GM12878 (cell line): ENCODE data around the gene RUFY3. TPM values are rescaled to one million over a fixed set of nuclear protein-coding genes. Genes with fewer than 3 reads are reported as not detected.

Experiments
- ATAC-seq: fragments of 200-7000 bp; cut with Tn5 transposase; 3 replicates; pipeline ENCODE4 v1.9.1; 2020; ENCODE audit warnings: mild to moderate bottlenecking, moderate library complexity
- BruUV-seq: library from RNA; stranded (reverse); fragments of 400-500 nt; replicated peaks from 2 replicates; lab custom pipeline; 2021; lab: Mats Ljungman, UMichigan
- CTCF ChIA-PET: fragments of 300-600 bp; sonication (Branson Sonifier 250); formaldehyde crosslinking; extraction: SDS; loops from one replicate; lab custom pipeline; 2021; ENCODE audit warnings: inconsistent platforms; lab: Yijun Ruan, JAX
- POLR2A ChIA-PET: fragments of 350-600 bp; formaldehyde crosslinking; extraction: SDS; loops from one replicate; lab custom pipeline; 2021; ENCODE audit warnings: inconsistent platforms; lab: Charles Lee
- RAD21 ChIA-PET: fragments of 300-600 bp; sonication (Branson Sonifier 250); formaldehyde crosslinking; loops from one replicate; lab custom pipeline; 2023; ENCODE audit warnings: antibody characterized with exemption; ENCODE audit not compliant: unreplicated experiment; lab: Charles Lee
- SMC1A ChIA-PET: fragments of 300-600 bp; sonication (Branson Sonifier 250); formaldehyde crosslinking; loops from one replicate; lab custom pipeline; 2023; ENCODE audit not compliant: unreplicated experiment, uncharacterized antibody; lab: Charles Lee
- DNase-seq: peaks from one replicate; pipeline ENCODE4 v3.0.0-alpha.2; 2011; ENCODE audit warnings: low read depth, low spot score
- FAIRE-seq: peaks from 3 replicates; lab custom pipeline; 2011; peaks lifted over from hg19 to GRCh38; lab: Jason Lieb, UNC
- H2AFZ ChIP-seq: 2 replicates; pipeline ENCODE4 v1.6.0; 2011; ENCODE audit warnings: low read depth, low read length, control low read depth; ENCODE audit not compliant: control insufficient read depth
- H3K27ac ChIP-seq: 2 replicates; pipeline ENCODE4 v1.5.1; 2011; ENCODE audit warnings: control low read depth; ENCODE audit not compliant: control insufficient read depth, insufficient read depth
- H3K27me3 ChIP-seq, 2 experiments: replicated peaks in 1 of 2; 2 replicates each; pipeline versions ENCODE4 v1.6.0 to v1.6.1; 2011; ENCODE audit warnings: low read length in 1 of 2; ENCODE audit not compliant: control insufficient read depth in 2 of 2, insufficient read depth in 2 of 2
- H3K36me3 ChIP-seq, 2 experiments: 2 replicates each; pipeline ENCODE4 v1.5.1; 2011; ENCODE audit warnings: low read length in 1 of 2; ENCODE audit not compliant: control insufficient read depth in 2 of 2, insufficient read depth in 2 of 2
- H3K4me1 ChIP-seq: 2 replicates; pipeline ENCODE4 v1.6.1; 2011; ENCODE audit warnings: mild to moderate bottlenecking, low read length, moderate library complexity, mixed read lengths; ENCODE audit not compliant: control insufficient read depth, insufficient read depth
- H3K4me2 ChIP-seq: 2 replicates; pipeline ENCODE4 v1.6.0; 2011; ENCODE audit warnings: control low read depth; ENCODE audit not compliant: control insufficient read depth, insufficient read depth
- H3K4me3 ChIP-seq: fragments of 200-600 bp; sonication (generic); 2 replicates; pipeline ENCODE4 v1.5.1; 2016
- H3K79me2 ChIP-seq: 2 replicates; pipeline ENCODE4 v1.6.0; 2011; ENCODE audit warnings: low read length; ENCODE audit not compliant: control insufficient read depth, insufficient read depth
- H3K9ac ChIP-seq: 2 replicates; pipeline ENCODE4 v1.8.0; 2011; ENCODE audit warnings: low read length, control low read depth, mixed read lengths; ENCODE audit not compliant: control insufficient read depth, insufficient read depth
- H3K9me3 ChIP-seq: replicated peaks from 3 replicates; pipeline ENCODE4 v1.5.1; 2011; ENCODE audit warnings: mild to moderate bottlenecking, low read length; ENCODE audit not compliant: control insufficient read depth, insufficient read depth
- H4K20me1 ChIP-seq: 2 replicates; pipeline ENCODE4 v1.6.0; 2011; ENCODE audit not compliant: control insufficient read depth, insufficient read depth
- BMI1 ChIP-seq: fragments of 450-650 bp; IDR thresholded peaks from 2 replicates; pipeline ENCODE4 v1.6.1; 2016; ENCODE audit warnings: mild to moderate bottlenecking, moderate library complexity, borderline replicate concordance
- EGR1 ChIP-seq, 2 experiments: IDR thresholded peaks; 1 replicate in 1 of 2; 2 replicates in 1 of 2; pipeline ENCODE4 v1.6.1; 2011 to 2012; ENCODE audit warnings: low read depth in 2 of 2, low read length in 2 of 2, borderline replicate concordance in 1 of 2, mild to moderate bottlenecking in 1 of 2, moderate library complexity in 1 of 2
- HSF1 ChIP-seq: fragments of 150-350 bp; IDR thresholded peaks from 2 replicates; pipeline ENCODE4 v1.6.1; 2014; ENCODE audit warnings: mild to moderate bottlenecking, low read depth, low read length
- KLF5 ChIP-seq: fragments of 450-650 bp; IDR thresholded peaks from 2 replicates; pipeline ENCODE4 v1.6.1; 2014; ENCODE audit warnings: mild to moderate bottlenecking; ENCODE audit not compliant: partially characterized antibody
- RAD21 ChIP-seq: IDR thresholded peaks from 2 replicates; pipeline ENCODE4 v1.6.1; 2011; ENCODE audit warnings: mild to moderate bottlenecking, low read depth, low read length, moderate library complexity; ENCODE audit not compliant: insufficient read depth
- ZBED1 ChIP-seq: IDR thresholded peaks from 2 replicates; pipeline ENCODE4 v1.6.1; 2016; ENCODE audit warnings: borderline replicate concordance
- ZNF24 ChIP-seq: fragments of 450-650 bp; IDR thresholded peaks from 2 replicates; pipeline ENCODE4 v1.6.1; 2017; ENCODE audit warnings: antibody characterized with exemption, mild to moderate bottlenecking
- WGBS: methylation state at CpG from one replicate; pipeline ENCODE4 v1.1.6; 2016; ENCODE audit warnings: low lambda C conversion rate; ENCODE audit not compliant: insufficient replicate concordance, insufficient coverage; ENCODE audit errors: missing lambda C conversion rate; 5-methylcytosine and 5-hydroxymethylcytosine counted together
- in situ Hi-C: fragments of 300-500 bp; cut with MboI; formaldehyde crosslinking; loops from 9 replicates; pipeline ENCODE4 v1.14.3; 2018; ENCODE audit warnings: mixed read lengths
- intact Hi-C: fragments of 100-400 bp; cut with micrococcal nuclease; formaldehyde crosslinking; loops from one replicate; pipeline ENCODE4 v1.14.2; 2022; ENCODE audit not compliant: unreplicated experiment
- polyA plus RNA-seq, 11 experiments: library from polyadenylated mRNA; depleted of rRNA in 4 of 11; unstranded in 6 of 11; stranded (reverse) in 5 of 11; fragments of >200 nt; fragmentation: Nextera tagmentation in 4 of 11; fragmentation: Illumina TruSeq in 1 of 11; extraction: Ambion mirVana in 4 of 11; extraction: Trizol in 1 of 11; gene quantifications; 1 replicate in 1 of 11; 2 replicates in 10 of 11; pipeline versions ENCODE4 v1.2.1 to v1.2.3, GENCODE V29; 2011 to 2016; ENCODE audit warnings: inconsistent platforms in 2 of 11, missing spikeins in 2 of 11, low read depth in 1 of 11
- total RNA-seq, 4 experiments: library from RNA; depleted of rRNA in 3 of 4; stranded (reverse); fragments of >200 nt in 3 of 4; fragmentation: Illumina TruSeq in 1 of 4; extraction: Trizol in 1 of 4; gene quantifications; 2 replicates each; pipeline versions ENCODE4 v1.2.1 to v1.2.3, GENCODE V29; 2013 to 2021

The RUFY3 gene
- total and polyA plus RNA-seq, 10 of the 15 experiments (the other 5 are each of a cell fraction or from before 2014, with no cell fraction given) = 5.1 to 28.3 (median 13.1) TPM

GRCh38 chr4:70841951-70842350 lies 120.2 kb downstream of the RUFY3 start:
- Histone ChIP-seq H3K27me3 (no peaks in the 10 kb centered on the region), H3K9ac (no peak overlapping the region), H3K27ac (no peak overlapping the region), H3K4me2 (no peak overlapping the region), H3K79me2 (peaks cover 24% of the 10 kb centered on the region), H3K4me3 (no peak overlapping the region), H3K4me1 (peaks cover 14% of the 10 kb centered on the region), H3K36me3 (no peaks in the 10 kb centered on the region), H2AFZ (no peak overlapping the region), H4K20me1 (no peaks in the 10 kb centered on the region), H3K9me3 (no peaks in the 10 kb centered on the region)
- TF ChIP-seq ZBED1 (no peak), HSF1 (no peak), EGR1 (IDR thresholded peaks at IDR 0.05; ENCODE audit: borderline replicate concordance in 1 of 2, low read depth in 2 of 2, low read length in 2 of 2) (no peak), ZNF24 (no peak), KLF5 (no peak), RAD21 (no peak), BMI1 (no peak)
- DNase-seq (no peak), FAIRE-seq (no peak), ATAC-seq (no peak)
- RAD21 ChIA-PET = interaction anchor here (1.8 kb wide), 1 partner anchor 168 kb away, joined by 4 read pairs; no protein-coding TSS in a partner anchor
- 100% methylated on average over 1 of the region's 1 CpG for WGBS
- no TSS peak for BruUV-seq
- POLR2A ChIA-PET = interaction anchor here (0.9 kb wide), 1 partner anchor 165 kb away, joined by 3 read pairs; no protein-coding TSS in a partner anchor
- intact Hi-C loops (loop anchor here (2.0 kb wide), 1 partner anchor 61 kb away; the partner anchor contains the start of gene MOB1B), in situ Hi-C loops (loop anchor here (5.0 kb wide), 1 partner anchor 150 kb away; the partner anchor contains the start of gene DCK)
- SMC1A ChIA-PET = interaction anchor here (1.8 to 2.7 kb wide), 2 partner anchors 12 to 168 kb away, joined by 10 to 11 read pairs; no protein-coding TSS in a partner anchor
- CTCF ChIA-PET = no interaction called here
